ENCODE results near the gene CERS3.

The CERS3 gene

DNA sequence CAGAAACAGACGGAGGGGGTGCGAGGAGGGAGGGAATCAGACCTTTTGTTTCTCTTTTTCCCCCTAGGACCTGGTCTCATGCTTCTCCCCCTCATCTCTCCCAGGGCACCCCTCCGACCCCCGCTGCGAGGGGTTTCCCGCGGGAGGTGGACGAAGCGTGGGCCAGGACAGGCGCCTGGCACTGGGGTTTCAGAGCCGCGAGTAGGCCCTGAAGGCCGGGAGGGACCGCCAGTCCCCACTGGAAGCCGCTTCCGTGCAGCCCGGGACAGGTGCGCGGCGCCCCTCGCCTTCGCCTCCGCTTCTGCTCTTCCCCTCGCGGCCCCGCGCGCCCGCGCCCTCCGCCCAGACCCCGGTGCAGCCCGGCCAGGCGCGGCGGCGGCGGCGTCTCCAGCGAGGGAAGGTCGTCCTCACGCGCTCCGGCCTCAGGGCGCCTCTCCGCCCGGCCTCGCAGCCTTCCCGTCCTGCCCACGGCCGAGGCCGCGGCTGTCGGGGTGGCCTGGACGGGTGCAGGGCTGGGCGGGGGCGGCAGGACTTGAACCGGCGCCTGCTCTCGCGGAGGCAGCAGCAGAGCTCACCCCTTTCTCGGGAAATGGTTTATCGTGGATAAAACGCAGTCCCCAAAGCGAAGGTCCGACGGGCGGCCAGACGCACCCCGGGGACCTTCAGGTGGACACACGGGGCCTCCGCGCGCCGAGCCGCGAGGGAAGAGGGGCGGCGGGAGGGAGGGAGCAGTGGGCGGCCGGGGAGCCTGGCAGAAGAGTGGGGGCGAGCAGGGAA, 155.4 kb downstream of the CERS3 start:
- no peak for DNase-seq

DNA sequence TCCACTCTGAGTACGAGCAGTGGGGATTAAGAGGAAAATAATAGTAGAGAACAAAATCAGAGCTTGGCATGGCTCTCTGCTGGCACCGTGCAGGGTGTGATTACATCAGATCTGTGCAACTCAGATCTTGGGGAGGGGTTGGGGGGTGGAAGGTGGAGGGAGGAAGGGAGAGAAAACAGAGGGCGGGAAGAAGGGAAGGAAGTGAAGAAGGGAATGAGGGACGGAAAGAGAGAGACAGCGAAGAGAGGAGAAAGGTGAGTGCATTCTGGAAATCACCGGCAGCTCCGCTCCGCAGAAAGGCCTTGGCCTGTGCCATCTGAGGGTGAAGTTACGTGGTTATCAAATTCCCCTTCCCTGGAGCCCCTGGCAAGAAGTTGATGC, 156.0 kb downstream of the CERS3 start:
- no peak for DNase-seq

DNA sequence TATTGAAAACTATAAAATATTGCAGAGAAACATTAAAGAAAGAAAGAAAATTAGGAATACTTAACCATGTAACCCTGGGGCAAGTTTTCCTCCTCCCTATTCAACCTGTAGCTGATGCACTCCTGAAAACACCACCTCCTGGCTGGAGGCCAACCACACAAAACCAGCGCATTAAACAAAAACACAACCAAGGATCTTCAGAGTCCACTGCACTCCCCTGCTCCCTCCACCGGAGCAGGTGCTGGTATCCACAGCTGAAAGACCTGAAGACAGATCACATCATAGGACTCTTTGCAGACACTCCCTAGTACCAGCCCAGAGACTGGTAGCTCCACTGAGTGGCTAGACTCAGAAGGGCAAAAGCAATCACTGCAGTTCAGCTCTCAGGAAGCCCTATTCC, 173.4 kb downstream of the CERS3 start:
- no peak for DNase-seq

DNA sequence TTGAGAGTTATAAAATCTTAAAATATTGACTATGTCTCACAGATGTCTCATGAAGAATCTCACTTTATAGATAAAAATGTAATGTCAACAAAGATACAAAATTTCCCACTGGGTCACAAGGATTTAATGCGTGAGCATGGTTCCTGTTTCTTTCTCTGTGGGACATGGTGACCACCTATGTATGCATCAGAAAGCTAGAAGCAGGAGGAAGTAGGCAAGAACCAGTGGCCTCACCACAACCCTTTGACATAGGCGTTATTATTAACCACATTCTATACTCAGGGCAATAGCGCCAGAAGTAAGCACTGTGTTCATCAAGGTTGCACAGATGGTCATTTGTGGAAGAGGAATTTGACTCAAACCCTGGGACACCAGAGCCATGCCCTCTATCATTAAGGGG, 175.3 kb downstream of the CERS3 start:
- DNase-seq, result no peak

DNA sequence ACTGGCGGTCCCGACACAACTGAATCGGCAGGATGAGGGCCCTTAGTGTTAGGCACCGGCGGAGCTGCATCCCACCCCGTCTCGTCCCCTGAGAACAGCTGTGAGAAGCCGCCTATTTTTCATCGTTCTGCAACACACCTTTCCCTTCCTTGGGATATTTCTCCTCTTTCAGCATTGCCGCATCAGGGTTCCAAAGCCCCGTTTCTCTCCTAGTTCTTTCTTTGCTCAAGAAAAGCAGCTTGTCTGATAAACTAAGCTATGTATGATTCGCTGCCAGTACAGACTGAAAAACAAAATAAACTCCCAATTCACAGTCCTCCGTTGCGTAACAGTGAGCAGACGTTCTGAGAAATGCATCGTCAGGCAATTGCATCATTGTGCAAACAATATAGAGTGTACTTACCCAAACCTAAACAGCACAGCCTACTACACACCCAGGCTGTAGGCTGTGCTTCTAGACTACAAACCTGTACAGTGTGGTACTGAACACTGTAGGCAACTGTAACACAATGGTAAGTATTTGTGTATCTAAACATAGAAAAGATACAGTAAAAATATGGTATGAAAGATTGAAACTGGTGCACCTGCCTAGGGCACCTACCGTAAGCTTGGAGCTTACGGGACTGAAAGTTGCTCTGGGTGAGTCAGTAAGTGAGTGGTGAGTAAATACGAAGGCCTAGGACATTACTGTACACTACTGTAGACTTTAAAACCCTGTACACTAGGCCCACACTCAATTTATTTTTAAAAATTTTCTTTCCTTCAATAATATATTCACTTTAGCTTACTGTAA, 178.1 kb downstream of the CERS3 start:
- DNase-seq, result no peak
